Measurements from ENCODE around the gene WASL.
"Not testable (repeated sequence)": the region's sequence is repeated elsewhere in the genome, so short reads cannot be mapped to it uniquely, and the experiment has no call there.

Gene WASL

GRCh38 chr7:123784263-123784662 is 35.5 kb upstream of the WASL start:
- Histone ChIP-seq H3K9ac (ENCODE audit: low read depth, low read length) (no peak overlapping the region), H3K36me3 (ENCODE audit: insufficient read depth, low read length) (no peaks in the 10 kb centered on the region), H3K4me1 (ENCODE audit: control insufficient read depth, insufficient read depth, low read length) (no peaks in the 10 kb centered on the region), H3K4me3 (ENCODE audit: low read length) (no peak overlapping the region), H3K4me2 (ENCODE audit: low read length) (no peak overlapping the region), H3K9me3 (replicated peaks; ENCODE audit: low read length) (no peaks in the 10 kb centered on the region), H3K27me3 (ENCODE audit: control insufficient read depth, insufficient read depth, low read length) (no peaks in the 10 kb centered on the region)

- Histone ChIP-seq H3K9me3 (replicated peaks; ENCODE audit: low read length) (no peaks in the 10 kb centered on the region), H3K4me1 (ENCODE audit: control insufficient read depth, insufficient read depth, low read length) (no peaks in the 10 kb centered on the region), H3K9ac (ENCODE audit: low read depth, low read length) (no peak overlapping the region), H3K4me2 (ENCODE audit: low read length) (no peak overlapping the region), H3K27me3 (ENCODE audit: control insufficient read depth, insufficient read depth, low read length) (no peaks in the 10 kb centered on the region), H3K4me3 (ENCODE audit: low read length) (no peak overlapping the region), H3K36me3 (ENCODE audit: insufficient read depth, low read length) (no peaks in the 10 kb centered on the region)
Measured at GRCh38 chr7:123783820-123784219, 35.0 kb upstream of the WASL start.

- H3K4me3 ChIP-seq (ENCODE audit: low read length): no peak overlapping the region
- H3K9me3 ChIP-seq (replicated peaks; ENCODE audit: low read length): no peaks in the 10 kb centered on the region
- no peaks in the 10 kb centered on the region for H3K27me3 ChIP-seq (ENCODE audit: control insufficient read depth, insufficient read depth, low read length)
- H3K36me3 ChIP-seq (ENCODE audit: insufficient read depth, low read length): no peaks in the 10 kb centered on the region
- no peaks in the 10 kb centered on the region for H3K4me1 ChIP-seq (ENCODE audit: control insufficient read depth, insufficient read depth, low read length)
- no peak overlapping the region for H3K4me2 ChIP-seq (ENCODE audit: low read length)
- H3K9ac ChIP-seq (ENCODE audit: low read depth, low read length): no peak overlapping the region
Measured at GRCh38 chr7:123782071-123782798, 33.4 kb upstream of the WASL start.

GRCh38 chr7:123780472-123780871 is 31.7 kb upstream of the WASL start:
- H3K4me2 ChIP-seq (ENCODE audit: low read length); H3K27me3 ChIP-seq (ENCODE audit: control insufficient read depth, insufficient read depth, low read length); H3K9me3 ChIP-seq (replicated peaks; ENCODE audit: low read length); H3K4me1 ChIP-seq (ENCODE audit: control insufficient read depth, insufficient read depth, low read length); H3K9ac ChIP-seq (ENCODE audit: low read depth, low read length); H3K36me3 ChIP-seq (ENCODE audit: insufficient read depth, low read length); H3K4me3 ChIP-seq (ENCODE audit: low read length): not testable (repeated sequence)

- no peak overlapping the region for H3K9ac ChIP-seq (ENCODE audit: low read depth, low read length)
- no peaks in the 10 kb centered on the region for H3K27me3 ChIP-seq (ENCODE audit: control insufficient read depth, insufficient read depth, low read length)
- H3K4me1 ChIP-seq (ENCODE audit: control insufficient read depth, insufficient read depth, low read length): peaks cover 2% of the 10 kb centered on the region
- H3K9me3 ChIP-seq (replicated peaks; ENCODE audit: low read length): no peaks in the 10 kb centered on the region
- H3K4me2 ChIP-seq (ENCODE audit: low read length): no peak overlapping the region
- H3K36me3 ChIP-seq (ENCODE audit: insufficient read depth, low read length): no peaks in the 10 kb centered on the region
- no peak overlapping the region for H3K4me3 ChIP-seq (ENCODE audit: low read length)
Measured at GRCh38 chr7:123774496-123774895, 25.7 kb upstream of the WASL start.

GRCh38 chr7:123773481-123773880 is 24.7 kb upstream of the WASL start:
- Histone ChIP-seq H3K36me3 (ENCODE audit: insufficient read depth, low read length) (no peaks in the 10 kb centered on the region), H3K9ac (ENCODE audit: low read depth, low read length) (no peak overlapping the region), H3K9me3 (replicated peaks; ENCODE audit: low read length) (no peaks in the 10 kb centered on the region), H3K4me1 (ENCODE audit: control insufficient read depth, insufficient read depth, low read length) (peaks cover 8% of the 10 kb centered on the region), H3K4me3 (ENCODE audit: low read length) (no peak overlapping the region), H3K27me3 (ENCODE audit: control insufficient read depth, insufficient read depth, low read length) (no peaks in the 10 kb centered on the region), H3K4me2 (ENCODE audit: low read length) (no peak overlapping the region)

- Histone ChIP-seq H3K27me3 (ENCODE audit: control insufficient read depth, insufficient read depth, low read length) (no peaks in the 10 kb centered on the region), H3K4me2 (ENCODE audit: low read length) (no peak overlapping the region), H3K9me3 (replicated peaks; ENCODE audit: low read length) (no peaks in the 10 kb centered on the region), H3K4me3 (ENCODE audit: low read length) (no peak overlapping the region), H3K36me3 (ENCODE audit: insufficient read depth, low read length) (no peaks in the 10 kb centered on the region), H3K4me1 (ENCODE audit: control insufficient read depth, insufficient read depth, low read length) (peaks cover 8% of the 10 kb centered on the region), H3K9ac (ENCODE audit: low read depth, low read length) (no peak overlapping the region)
Measured at GRCh38 chr7:123772652-123773051, 23.8 kb upstream of the WASL start.

GRCh38 chr7:123771846-123772245 is 23.0 kb upstream of the WASL start:
- Histone ChIP-seq H3K27me3 (ENCODE audit: control insufficient read depth, insufficient read depth, low read length) (no peaks in the 10 kb centered on the region), H3K4me2 (ENCODE audit: low read length) (no peak overlapping the region), H3K36me3 (ENCODE audit: insufficient read depth, low read length) (no peaks in the 10 kb centered on the region), H3K4me3 (ENCODE audit: low read length) (no peak overlapping the region), H3K4me1 (ENCODE audit: control insufficient read depth, insufficient read depth, low read length) (peaks cover 8% of the 10 kb centered on the region), H3K9me3 (replicated peaks; ENCODE audit: low read length) (no peaks in the 10 kb centered on the region), H3K9ac (ENCODE audit: low read depth, low read length) (no peak overlapping the region)

GRCh38 chr7:123771256-123771655 is 22.5 kb upstream of the WASL start:
- Histone ChIP-seq H3K27me3 (ENCODE audit: control insufficient read depth, insufficient read depth, low read length) (no peaks in the 10 kb centered on the region), H3K4me2 (ENCODE audit: low read length) (no peak overlapping the region), H3K9me3 (replicated peaks; ENCODE audit: low read length) (no peaks in the 10 kb centered on the region), H3K4me1 (ENCODE audit: control insufficient read depth, insufficient read depth, low read length) (peaks cover 8% of the 10 kb centered on the region), H3K9ac (ENCODE audit: low read depth, low read length) (no peak overlapping the region), H3K36me3 (ENCODE audit: insufficient read depth, low read length) (no peaks in the 10 kb centered on the region), H3K4me3 (ENCODE audit: low read length) (no peak overlapping the region)

GRCh38 chr7:123770378-123770777 is 21.6 kb upstream of the WASL start:
- H3K4me2 ChIP-seq (ENCODE audit: low read length): peak overlapping the region; percentile 53
- peaks cover 8% of the 10 kb centered on the region for H3K4me1 ChIP-seq (ENCODE audit: control insufficient read depth, insufficient read depth, low read length)
- no peaks in the 10 kb centered on the region for H3K9me3 ChIP-seq (replicated peaks; ENCODE audit: low read length)
- H3K27me3 ChIP-seq (ENCODE audit: control insufficient read depth, insufficient read depth, low read length): no peaks in the 10 kb centered on the region
- H3K4me3 ChIP-seq (ENCODE audit: low read length): no peak overlapping the region
- no peak overlapping the region for H3K9ac ChIP-seq (ENCODE audit: low read depth, low read length)
- H3K36me3 ChIP-seq (ENCODE audit: insufficient read depth, low read length): no peaks in the 10 kb centered on the region

GRCh38 chr7:123769371-123769770 is 20.6 kb upstream of the WASL start:
- Histone ChIP-seq H3K9ac (ENCODE audit: low read depth, low read length) (no peak overlapping the region), H3K9me3 (replicated peaks; ENCODE audit: low read length) (no peaks in the 10 kb centered on the region), H3K4me1 (ENCODE audit: control insufficient read depth, insufficient read depth, low read length) (peaks cover 8% of the 10 kb centered on the region), H3K4me2 (ENCODE audit: low read length) (no peak overlapping the region), H3K27me3 (ENCODE audit: control insufficient read depth, insufficient read depth, low read length) (no peaks in the 10 kb centered on the region), H3K36me3 (ENCODE audit: insufficient read depth, low read length) (no peaks in the 10 kb centered on the region), H3K4me3 (ENCODE audit: low read length) (no peak overlapping the region)

- Histone ChIP-seq H3K9ac (ENCODE audit: low read depth, low read length) (no peak overlapping the region), H3K9me3 (replicated peaks; ENCODE audit: low read length) (no peaks in the 10 kb centered on the region), H3K27me3 (ENCODE audit: control insufficient read depth, insufficient read depth, low read length) (no peaks in the 10 kb centered on the region), H3K4me2 (ENCODE audit: low read length) (no peak overlapping the region), H3K4me3 (ENCODE audit: low read length) (no peak overlapping the region), H3K36me3 (ENCODE audit: insufficient read depth, low read length) (no peaks in the 10 kb centered on the region), H3K4me1 (ENCODE audit: control insufficient read depth, insufficient read depth, low read length) (peaks cover 8% of the 10 kb centered on the region)
Measured at GRCh38 chr7:123768493-123768892, 19.7 kb upstream of the WASL start.

Data from skeletal muscle satellite cell (primary cell).